GM12872 (cell line): ENCODE measurements around the gene HMGXB4.

Experiments used
- TF ChIP-seq, protein P1 (sequence below): IDR thresholded peaks from 3 replicates; pipeline ENCODE4 v1.5.1; 2011; ENCODE audit warnings: low read depth, mild to moderate bottlenecking, low read length, moderate library complexity; ENCODE audit not compliant: insufficient read depth

HMGXB4 gene

DNA sequence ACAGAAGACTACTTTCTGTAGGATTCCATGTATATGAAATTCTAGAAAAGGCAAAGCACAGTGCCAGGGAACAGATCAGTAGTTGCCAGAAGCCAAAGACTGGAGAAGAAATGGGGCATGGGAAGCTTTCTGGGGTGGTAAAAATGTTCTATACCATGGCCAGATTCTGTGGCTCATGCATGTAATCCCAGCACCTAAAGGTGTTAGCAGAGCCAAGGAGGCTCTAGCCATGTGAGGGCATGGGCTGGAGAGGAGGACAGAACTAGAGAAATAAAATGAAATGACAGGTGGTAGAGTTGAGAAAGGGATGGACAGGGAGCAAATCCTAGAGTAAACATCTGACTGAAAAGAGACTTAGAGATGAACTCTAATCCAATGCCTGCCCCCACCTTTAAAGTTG lies 26.9 kb upstream of the HMGXB4 start:
- TF ChIP-seq, protein P1, sequence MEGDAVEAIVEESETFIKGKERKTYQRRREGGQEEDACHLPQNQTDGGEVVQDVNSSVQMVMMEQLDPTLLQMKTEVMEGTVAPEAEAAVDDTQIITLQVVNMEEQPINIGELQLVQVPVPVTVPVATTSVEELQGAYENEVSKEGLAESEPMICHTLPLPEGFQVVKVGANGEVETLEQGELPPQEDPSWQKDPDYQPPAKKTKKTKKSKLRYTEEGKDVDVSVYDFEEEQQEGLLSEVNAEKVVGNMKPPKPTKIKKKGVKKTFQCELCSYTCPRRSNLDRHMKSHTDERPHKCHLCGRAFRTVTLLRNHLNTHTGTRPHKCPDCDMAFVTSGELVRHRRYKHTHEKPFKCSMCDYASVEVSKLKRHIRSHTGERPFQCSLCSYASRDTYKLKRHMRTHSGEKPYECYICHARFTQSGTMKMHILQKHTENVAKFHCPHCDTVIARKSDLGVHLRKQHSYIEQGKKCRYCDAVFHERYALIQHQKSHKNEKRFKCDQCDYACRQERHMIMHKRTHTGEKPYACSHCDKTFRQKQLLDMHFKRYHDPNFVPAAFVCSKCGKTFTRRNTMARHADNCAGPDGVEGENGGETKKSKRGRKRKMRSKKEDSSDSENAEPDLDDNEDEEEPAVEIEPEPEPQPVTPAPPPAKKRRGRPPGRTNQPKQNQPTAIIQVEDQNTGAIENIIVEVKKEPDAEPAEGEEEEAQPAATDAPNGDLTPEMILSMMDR: no peak

DNA sequence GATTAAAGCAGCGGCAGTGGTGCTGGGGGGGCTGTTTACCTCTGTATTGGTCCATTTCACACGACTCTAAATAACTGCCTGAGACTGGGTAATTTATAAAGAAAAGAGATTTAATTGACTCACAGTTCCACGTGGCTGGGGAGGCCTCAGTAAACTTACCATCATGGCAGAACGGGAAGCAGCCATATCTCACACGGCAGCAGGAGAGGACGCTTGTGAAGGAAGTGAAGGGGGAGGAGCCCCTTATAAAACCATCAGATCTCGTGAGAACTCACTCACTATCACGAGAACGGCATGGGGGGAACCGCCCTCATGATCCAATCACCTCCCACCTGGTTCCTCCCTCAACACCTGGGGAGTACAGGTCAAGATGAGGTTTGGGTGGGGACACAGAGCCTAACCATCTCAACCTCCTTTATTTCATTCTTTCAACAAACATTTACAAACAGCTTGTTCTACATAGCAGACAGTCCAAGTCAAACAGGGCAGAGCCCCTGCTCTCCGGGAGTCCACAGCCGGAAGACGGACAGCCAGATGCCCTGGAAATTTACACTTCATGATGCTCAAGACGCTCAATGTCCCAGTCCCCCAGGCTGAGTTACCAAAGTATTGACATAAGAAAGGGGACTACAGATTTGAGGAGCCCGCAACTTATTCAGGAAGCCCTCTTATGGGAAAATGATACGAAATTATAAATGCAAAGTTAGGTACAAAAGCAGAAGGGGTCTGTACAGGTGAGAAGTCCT lies 26.3 kb upstream of the HMGXB4 start:
- TF ChIP-seq, protein P1: no peak

DNA sequence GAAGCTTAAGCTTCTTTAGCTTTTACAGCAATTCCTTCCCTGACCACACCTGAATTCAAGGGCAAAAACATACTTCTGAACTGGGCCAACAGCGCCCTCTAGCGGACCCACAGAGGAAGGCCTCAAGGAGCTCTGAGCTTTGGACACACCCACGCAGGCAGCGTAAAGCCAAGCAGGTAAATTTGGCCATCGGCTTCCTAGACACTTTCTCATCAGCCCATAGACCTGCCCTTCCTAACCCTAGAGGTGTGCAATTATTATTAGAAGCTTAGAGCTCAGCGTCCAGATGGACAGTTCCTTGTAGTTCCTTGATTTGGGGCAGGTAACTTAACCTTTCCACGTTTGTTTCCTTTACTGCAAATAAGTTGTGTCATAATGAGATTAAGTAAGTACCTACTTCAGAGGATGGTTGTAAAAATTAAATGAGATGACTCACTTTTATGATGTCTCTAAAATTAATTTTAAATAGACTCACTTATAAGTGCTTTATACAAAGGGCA lies 25.7 kb upstream of the HMGXB4 start:
- TF ChIP-seq, protein P1: peak; percentile 93

DNA sequence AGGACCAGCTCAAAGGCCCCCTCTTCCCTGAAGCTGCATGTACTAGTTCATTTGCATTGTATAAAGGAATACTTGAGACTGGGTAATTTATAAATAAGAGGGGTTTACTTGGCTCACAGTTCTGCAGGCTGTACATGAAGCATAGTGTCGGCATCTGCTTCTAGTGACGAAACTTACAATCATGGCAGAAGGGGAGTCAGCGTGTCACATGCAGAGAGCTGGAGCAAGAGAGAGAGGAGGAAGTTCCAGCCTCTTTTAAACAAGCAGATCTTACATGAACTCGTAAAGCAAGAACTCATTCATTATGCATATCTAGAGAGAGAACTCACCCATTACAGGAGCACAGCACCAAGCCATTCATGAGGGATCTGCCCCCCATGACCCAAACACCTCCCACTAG lies 7.1 kb upstream of the HMGXB4 start:
- TF ChIP-seq, protein P1: no peak

DNA sequence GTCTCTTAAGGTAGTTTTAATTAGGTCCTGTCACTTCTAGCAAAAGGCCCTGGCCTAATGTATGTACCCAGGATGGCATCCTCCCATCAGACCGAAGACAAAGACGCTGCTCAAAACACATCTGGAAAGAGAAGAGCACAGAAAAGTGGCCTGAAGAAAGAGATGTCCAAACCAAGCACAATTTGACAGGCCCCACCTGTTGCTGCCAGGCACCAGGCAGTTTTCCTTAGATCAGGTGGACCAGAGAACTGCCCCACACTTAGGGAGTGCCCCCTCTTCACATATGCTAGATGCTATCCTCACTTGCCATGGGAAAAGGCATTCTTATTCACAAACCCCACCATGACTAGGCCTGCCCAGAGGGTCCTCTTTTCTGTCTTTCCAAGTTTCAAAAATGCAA lies 3.3 kb upstream of the HMGXB4 start:
- TF ChIP-seq, protein P1: no peak

DNA sequence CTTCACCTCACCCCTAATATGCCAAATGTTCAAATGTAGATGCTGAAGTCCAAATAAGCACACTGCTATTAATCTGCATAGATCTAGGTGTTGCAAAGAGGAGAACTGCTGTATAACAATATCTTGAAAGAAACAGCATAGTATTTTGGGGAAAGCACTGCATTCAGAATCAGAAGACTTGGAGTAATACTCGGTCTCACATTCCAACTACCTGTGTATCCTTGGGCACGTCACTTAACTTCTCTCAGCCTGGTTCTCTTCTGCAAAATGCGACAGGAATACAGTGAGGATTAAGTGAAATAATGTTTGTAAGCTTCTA lies 332 bp upstream of the HMGXB4 start:
- TF ChIP-seq, protein P1: no peak

DNA sequence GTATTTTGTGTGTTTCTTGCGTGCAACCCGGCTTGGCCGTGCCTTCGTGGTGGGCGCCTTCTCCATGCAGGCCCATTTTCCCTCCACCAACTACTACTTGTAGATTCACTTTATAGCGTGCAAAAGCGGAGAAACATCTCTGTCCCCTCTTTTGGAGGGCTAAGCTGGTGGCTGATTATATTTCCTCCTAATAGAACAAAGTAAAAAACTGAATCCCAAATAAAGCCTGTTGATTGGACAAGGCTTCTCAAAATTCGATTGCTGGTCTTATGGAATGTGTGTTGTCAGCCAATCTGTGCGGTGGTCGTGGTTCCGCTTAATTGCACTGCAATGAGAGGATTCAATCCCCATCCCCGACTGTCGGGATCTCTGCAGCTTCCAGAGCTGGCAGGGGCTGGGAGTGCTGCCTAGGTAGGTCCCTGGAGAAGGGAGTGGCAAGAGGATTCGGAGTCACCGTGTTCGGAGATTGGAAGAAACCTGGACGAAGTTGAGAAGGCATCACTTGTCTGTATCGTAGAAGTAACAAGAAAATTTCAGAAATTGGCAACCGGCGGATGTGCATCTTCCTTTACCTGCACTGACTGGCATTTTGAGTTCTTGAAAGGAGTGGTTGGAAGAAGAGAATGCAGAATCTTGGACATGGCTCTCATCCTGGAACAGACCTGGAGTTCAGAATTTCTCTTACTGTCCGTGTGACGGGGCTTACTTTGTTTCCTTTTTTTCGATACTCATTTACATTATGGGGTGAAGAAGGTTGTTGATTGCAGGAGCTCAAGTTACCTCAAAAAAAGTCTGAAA lies 1.1 kb downstream of the HMGXB4 start:
- TF ChIP-seq, protein P1: no peak
